T47D (cell line): ENCODE data around the gene PSMA2.

ENCODE experiments used
- DNase-seq, 2 experiments: peaks; one replicate each; pipeline versions ENCODE4 v3.0.0 to v3.0.0-alpha.2; 2011 to 2012; ENCODE audit warnings: low read depth in 1 of 2, low spot score in 1 of 2
- JUND ChIP-seq: IDR thresholded peaks from 2 replicates; pipeline ENCODE4 v1.6.1; 2012; ENCODE audit warnings: low read depth
- in situ Hi-C: cut with HindIII; loops from 2 replicates; pipeline ENCODE4 v1.10.0; 2016; ENCODE audit warnings: low sequenced_read_pairs, low pct_unique_long_range_greater_than_20kb

PSMA2 gene

GRCh38 chr7:42932811-42933591 is 1.0 kb upstream of the PSMA2 start:
- no peak for TF ChIP-seq JUND
- DNase-seq, result no peak
- in situ Hi-C loops, result no loop called here

- in situ Hi-C loops, result no loop called here
- TF ChIP-seq JUND, result no peak
- DNase-seq, result no peak
Observed at GRCh38 chr7:42931447-42931833, 534 bp downstream of the PSMA2 start.

GRCh38 chr7:42930889-42931288 is 1.1 kb downstream of the PSMA2 start:
- no peak for DNase-seq
- in situ Hi-C loops, result no loop called here
- no peak for TF ChIP-seq JUND

GRCh38 chr7:42929449-42929848 is 2.5 kb downstream of the PSMA2 start:
- in situ Hi-C loops, result no loop called here
- TF ChIP-seq JUND, result no peak
- no peak for DNase-seq

GRCh38 chr7:42928754-42929153 is 3.2 kb downstream of the PSMA2 start:
- DNase-seq, result no peak
- no peak for TF ChIP-seq JUND
- in situ Hi-C loops, result no loop called here

GRCh38 chr7:42926204-42926603 is 5.8 kb downstream of the PSMA2 start:
- in situ Hi-C loops, result no loop called here
- no peak for TF ChIP-seq JUND
- DNase-seq, result no peak

GRCh38 chr7:42925630-42926029 is 6.3 kb downstream of the PSMA2 start:
- in situ Hi-C loops, result no loop called here
- no peak for DNase-seq
- no peak for TF ChIP-seq JUND

- in situ Hi-C loops, result no loop called here
- no peak for DNase-seq
Observed at GRCh38 chr7:42924223-42924838, 7.6 kb downstream of the PSMA2 start.

GRCh38 chr7:42922017-42922753 is 9.8 kb downstream of the PSMA2 start:
- no peak for TF ChIP-seq JUND
- DNase-seq, result no peak
- in situ Hi-C loops, result no loop called here

More at GRCh38 chr7:42924223-42924838, 7.6 kb downstream of the PSMA2 start:
- no peak for TF ChIP-seq JUND

GRCh38 chr7:42915356-42915755 is 16.6 kb downstream of the PSMA2 start:
- in situ Hi-C loops, result no loop called here
- DNase-seq, result no peak
- no peak for TF ChIP-seq JUND

- DNase-seq, result no peak
- TF ChIP-seq JUND, result no peak
- in situ Hi-C loops, result no loop called here
Observed at GRCh38 chr7:42914421-42915045, 17.4 kb downstream of the PSMA2 start.

GRCh38 chr7:42914009-42914408 is 18.0 kb downstream of the PSMA2 start:
- TF ChIP-seq JUND, result no peak
- in situ Hi-C loops, result no loop called here
- DNase-seq, result no peak

GRCh38 chr7:42913591-42913990 is 18.4 kb downstream of the PSMA2 start:
- in situ Hi-C loops, result no loop called here
- no peak for TF ChIP-seq JUND

More at GRCh38 chr7:42913591-42913990, 18.4 kb downstream of the PSMA2 start:
- no peak for DNase-seq
